Esophagus muscularis mucosa (tissue), 4 donors: ENCODE results near the gene PROCA1. TPM values are rescaled to one million over a fixed set of nuclear protein-coding genes. Genes with fewer than 3 reads are reported as not detected.
A peak's percentile ranks its signal among the peaks of the same experiment; 100 is the strongest.

Experiments
- DNase-seq: peaks from one replicate; pipeline ENCODE4 v3.0.0-alpha.2; 2017; ENCODE audit errors: extremely low spot score
- H3K27ac ChIP-seq, 4 donors: fragments of 200-600 bp; sonication (generic); replicated peaks in 1 of 4; 1 replicate in 3 of 4; 2 replicates in 1 of 4; pipeline ENCODE4 v1.5.1; 2016 to 2019; ENCODE audit warnings: mild to moderate bottlenecking in 1 of 4
- H3K27me3 ChIP-seq, 4 donors: fragments of 200-600 bp; sonication (generic); one replicate each; pipeline versions ENCODE4 v1.5.1 to v1.6.0; 2016 to 2019
- H3K36me3 ChIP-seq, 4 donors: fragments of 200-600 bp; sonication (generic); one replicate each; pipeline ENCODE4 v1.5.1; 2016 to 2019
- H3K4me1 ChIP-seq, 4 donors: fragments of 200-600 bp; sonication (generic); one replicate each; pipeline ENCODE4 v1.5.1; 2016 to 2019
- H3K4me3 ChIP-seq, 4 donors: fragments of 200-600 bp; sonication (generic); 1 replicate in 2 of 4; 2 replicates in 2 of 4; pipeline ENCODE4 v1.5.1; 2016 to 2019; ENCODE audit warnings: mild to moderate bottlenecking in 4 of 4, moderate library complexity in 1 of 4
- H3K9me3 ChIP-seq, 4 donors: fragments of 200-600 bp; sonication (generic); 1 replicate in 3 of 4; 2 replicates in 1 of 4; pipeline ENCODE4 v1.5.1; 2016 to 2019
- CTCF ChIP-seq, 3 experiments: fragments of 200-600 bp in 2 of 3; fragments of 450-650 bp in 1 of 3; sonication (generic) in 2 of 3; IDR thresholded peaks; one replicate each; pipeline ENCODE4 v1.5.1; 2017 to 2019; ENCODE audit warnings: antibody characterized with exemption in 3 of 3, mild to moderate bottlenecking in 2 of 3, moderate library complexity in 1 of 3
- EP300 ChIP-seq: sonication (generic); formaldehyde crosslinking; IDR thresholded peaks from one replicate; pipeline ENCODE4 v1.6.1; 2017; ENCODE audit warnings: antibody characterized with exemption
- POLR2A ChIP-seq: fragments of 450-650 bp; IDR thresholded peaks from one replicate; pipeline ENCODE4 v1.6.1; 2017; ENCODE audit warnings: antibody characterized with exemption, moderate library complexity, mild to moderate bottlenecking, low read depth
- POLR2AphosphoS5 ChIP-seq, 2 donors: sonication (generic); formaldehyde crosslinking; IDR thresholded peaks; one replicate each; pipeline ENCODE4 v1.6.1; 2017; ENCODE audit warnings: antibody characterized with exemption in 2 of 2
- WGBS: methylation state at CpG from one replicate; pipeline ENCODE4 v1.1.5; 2018; 5-methylcytosine and 5-hydroxymethylcytosine counted together
- intact Hi-C: fragments of 100-400 bp; cut with DNase I; formaldehyde crosslinking; loops from one replicate; pipeline ENCODE4 v1.15.1; 2023
- total RNA-seq, 4 donors: library from RNA; depleted of rRNA; stranded (reverse); fragments of >200 nt; gene quantifications; one replicate each; pipeline versions ENCODE4 v1.1.0 to v1.2.1, GENCODE V29; 2016

The PROCA1 gene
- total RNA-seq, 4 donors from 2014 or later, result 0.50 to 2.1 (median 0.85) TPM

GRCh38 chr17:28726627-28727491, 15.2 kb upstream of the PROCA1 start:
- peak overlapping the region; percentile 95 to 98 (median 96) for H3K27ac ChIP-seq
- DNase-seq, result peak; percentile 98
- peaks cover 31 to 57% (median 53%) of the 10 kb centered on the region in 4 donors for H3K4me1 ChIP-seq
- H3K27me3 ChIP-seq, result no peaks in the 10 kb centered on the region
- intact Hi-C loops, result loop anchor here (2.0 kb wide), 1 partner anchor 22 kb away; no protein-coding TSS in a partner anchor
- 2% methylated on average over 46 of the region's 57 CpGs for WGBS
- H3K9me3 ChIP-seq, result no peaks in the 10 kb centered on the region
- H3K36me3 ChIP-seq, result peaks cover 26 to 33% (median 31%) of the 10 kb centered on the region in 4 donors
- peak overlapping the region; percentile 72 to 98 (median 76) for H3K4me3 ChIP-seq
- peak; percentile 98 to 100 (median 100) for TF ChIP-seq CTCF (IDR thresholded peaks at IDR 0.05)
- no peak for TF ChIP-seq POLR2A
- peak; percentile 63 to 81 for TF ChIP-seq POLR2AphosphoS5 (IDR thresholded peaks at IDR 0.05)

GRCh38 chr17:28726226-28726626, 14.5 kb upstream of the PROCA1 start, which contains the start of gene TLCD1:
TLCD1 (minus strand) TSS chr17:28726233; CDS start chr17:28726097, 136 bp downstream.
- intact Hi-C loops, result loop anchor here (2.0 kb wide), 1 partner anchor 23 kb away; no protein-coding TSS in a partner anchor
- Histone ChIP-seq H3K27me3 (no peaks in the 10 kb centered on the region), H3K27ac (peak within 1 kb of the TSS; percentile 95 to 98 (median 96)), H3K36me3 (peaks cover 29 to 39% (median 36%) of the 10 kb centered on the region in 4 donors), H3K4me3 (peak within 1 kb of the TSS; percentile 72 to 98 (median 76)), H3K4me1 (peaks cover 37 to 63% (median 59%) of the 10 kb centered on the region in 4 donors), H3K9me3 (no peaks in the 10 kb centered on the region)
- TF ChIP-seq POLR2AphosphoS5 (IDR thresholded peaks at IDR 0.05) (no peak), EP300 (no peak), POLR2A (no peak), CTCF (IDR thresholded peaks at IDR 0.05) (no peak)
- no CpG with 5 or more reads among the region's 49 CpGs for WGBS
- no peak for DNase-seq

GRCh38 chr17:28725660-28726225, 14.1 kb upstream of the PROCA1 start:
- intact Hi-C loops, result loop anchor here (2.0 kb wide), 1 partner anchor 23 kb away; no protein-coding TSS in a partner anchor
- 0% methylated on average over 1 of the region's 45 CpGs for WGBS
- DNase-seq, result no peak
- Histone ChIP-seq H3K4me1 (peaks cover 42 to 68% (median 64%) of the 10 kb centered on the region in 4 donors), H3K9me3 (no peaks in the 10 kb centered on the region), H3K27ac (peak overlapping the region; percentile 95 to 98 (median 96)), H3K36me3 (peaks cover 33 to 44% (median 40%) of the 10 kb centered on the region in 4 donors), H3K4me3 (peak overlapping the region; percentile 72 to 98 (median 76)), H3K27me3 (no peaks in the 10 kb centered on the region)
- TF ChIP-seq CTCF (IDR thresholded peaks at IDR 0.05), result no peak
- no peak for TF ChIP-seq POLR2A
- TF ChIP-seq EP300, result no peak
- peak in 1 of 2 donors; percentile 58 for TF ChIP-seq POLR2AphosphoS5 (IDR thresholded peaks at IDR 0.05)

GRCh38 chr17:28725166-28725659, 13.5 kb upstream of the PROCA1 start:
- no peak for DNase-seq
- no peaks in the 10 kb centered on the region for H3K9me3 ChIP-seq
- H3K36me3 ChIP-seq, result peaks cover 33 to 44% (median 40%) of the 10 kb centered on the region in 4 donors
- no peak for TF ChIP-seq POLR2AphosphoS5 (IDR thresholded peaks at IDR 0.05)
- TF ChIP-seq CTCF (IDR thresholded peaks at IDR 0.05), result no peak
- no peak for TF ChIP-seq EP300
- TF ChIP-seq POLR2A, result no peak
- peak overlapping the region; percentile 72 to 98 (median 76) for H3K4me3 ChIP-seq
- WGBS, result 45% methylated on average over 15 of the region's 20 CpGs
- no peaks in the 10 kb centered on the region for H3K27me3 ChIP-seq
- intact Hi-C loops, result no loop called here
- H3K27ac ChIP-seq, result peak overlapping the region; percentile 95 to 98 (median 96)
- H3K4me1 ChIP-seq, result peaks cover 46 to 73% (median 69%) of the 10 kb centered on the region in 4 donors
